ENCODE results near the gene VSIR.

Gene VSIR

GRCh38 chr10:71783917-71784678, 10.8 kb upstream of the VSIR start:
- Histone ChIP-seq H3K9me3 (ENCODE audit: low read length) (no peaks in the 10 kb centered on the region), H2AFZ (ENCODE audit: low read depth, low read length) (no peak overlapping the region), H3K4me1 (ENCODE audit: insufficient read depth, low read length) (no peaks in the 10 kb centered on the region), H3K36me3 (ENCODE audit: insufficient read depth, low read length) (no peaks in the 10 kb centered on the region), H3K4me3 (ENCODE audit: low read length) (no peak overlapping the region), H3K27me3 (ENCODE audit: insufficient read depth, low read length) (peaks cover 24% of the 10 kb centered on the region)

- Histone ChIP-seq H2AFZ (ENCODE audit: low read depth, low read length) (no peak overlapping the region), H3K9me3 (ENCODE audit: low read length) (no peaks in the 10 kb centered on the region), H3K4me1 (ENCODE audit: insufficient read depth, low read length) (no peaks in the 10 kb centered on the region)
These were observed 9.7 kb upstream of the VSIR start for GRCh38 chr10:71782917-71783490.

GRCh38 chr10:71782221-71782916, 9.0 kb upstream of the VSIR start:
- Histone ChIP-seq H3K27me3 (ENCODE audit: insufficient read depth, low read length) (peaks cover 24% of the 10 kb centered on the region), H3K36me3 (ENCODE audit: insufficient read depth, low read length) (no peaks in the 10 kb centered on the region)

More at GRCh38 chr10:71782917-71783490, 9.7 kb upstream of the VSIR start:
- Histone ChIP-seq H3K27me3 (ENCODE audit: insufficient read depth, low read length) (peaks cover 24% of the 10 kb centered on the region), H3K4me3 (ENCODE audit: low read length) (no peak overlapping the region), H3K36me3 (ENCODE audit: insufficient read depth, low read length) (no peaks in the 10 kb centered on the region)

DNA sequence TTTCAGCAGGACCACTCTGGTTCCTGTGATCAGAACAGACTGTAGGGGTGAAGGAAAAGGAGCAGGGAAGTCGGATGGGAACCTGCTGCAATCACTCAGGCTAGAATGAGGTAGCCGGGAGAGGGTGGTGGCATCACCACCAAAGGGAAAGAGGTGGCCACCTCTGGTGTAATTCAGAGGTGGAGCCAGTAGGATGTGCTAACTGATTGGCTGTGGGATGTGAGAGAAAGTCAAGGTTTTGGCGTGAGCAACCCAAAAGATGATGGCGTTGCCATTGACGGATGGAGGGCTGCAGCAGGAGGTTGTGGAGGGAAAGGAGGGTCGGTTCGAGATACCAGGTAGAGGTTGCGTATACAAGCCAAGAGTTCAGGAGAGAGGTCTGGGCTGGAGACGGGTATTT, 7.4 kb upstream of the VSIR start:
- H3K9me3 ChIP-seq (ENCODE audit: low read length) = no peaks in the 10 kb centered on the region
- no peaks in the 10 kb centered on the region for H3K4me1 ChIP-seq (ENCODE audit: insufficient read depth, low read length)
- no peak overlapping the region for H3K4me3 ChIP-seq (ENCODE audit: low read length)
- no peaks in the 10 kb centered on the region for H3K36me3 ChIP-seq (ENCODE audit: insufficient read depth, low read length)
- H3K27me3 ChIP-seq (ENCODE audit: insufficient read depth, low read length) = peaks cover 37% of the 10 kb centered on the region
- H2AFZ ChIP-seq (ENCODE audit: low read depth, low read length) = no peak overlapping the region

More at GRCh38 chr10:71782221-71782916, 9.0 kb upstream of the VSIR start:
- Histone ChIP-seq H3K9me3 (ENCODE audit: low read length) (no peaks in the 10 kb centered on the region), H3K4me1 (ENCODE audit: insufficient read depth, low read length) (no peaks in the 10 kb centered on the region), H3K4me3 (ENCODE audit: low read length) (no peak overlapping the region), H2AFZ (ENCODE audit: low read depth, low read length) (no peak overlapping the region)

DNA sequence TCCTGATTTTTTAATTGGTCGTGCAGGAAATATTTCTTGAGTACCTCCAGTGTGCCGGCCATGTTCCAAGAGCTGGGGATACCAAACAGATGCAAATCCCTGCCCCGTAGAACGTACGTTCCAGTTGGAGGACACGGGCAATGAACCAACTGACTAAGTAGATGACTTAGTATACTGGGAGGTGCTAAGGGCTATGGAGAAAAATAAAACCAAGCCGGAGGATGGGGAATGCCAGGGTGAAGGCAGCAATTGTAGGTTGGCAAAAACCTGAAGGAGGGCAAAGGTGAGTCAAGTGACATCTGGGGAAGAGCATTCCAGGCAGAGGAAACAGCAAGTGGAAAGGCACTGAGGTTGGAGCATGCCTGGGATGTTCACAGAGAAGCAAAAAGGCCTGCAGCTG, 6.8 kb upstream of the VSIR start:
- Histone ChIP-seq H3K36me3 (ENCODE audit: insufficient read depth, low read length) (no peaks in the 10 kb centered on the region), H3K4me1 (ENCODE audit: insufficient read depth, low read length) (no peaks in the 10 kb centered on the region), H3K4me3 (ENCODE audit: low read length) (no peak overlapping the region), H3K9me3 (ENCODE audit: low read length) (no peaks in the 10 kb centered on the region), H2AFZ (ENCODE audit: low read depth, low read length) (no peak overlapping the region), H3K27me3 (ENCODE audit: insufficient read depth, low read length) (peaks cover 38% of the 10 kb centered on the region)

DNA sequence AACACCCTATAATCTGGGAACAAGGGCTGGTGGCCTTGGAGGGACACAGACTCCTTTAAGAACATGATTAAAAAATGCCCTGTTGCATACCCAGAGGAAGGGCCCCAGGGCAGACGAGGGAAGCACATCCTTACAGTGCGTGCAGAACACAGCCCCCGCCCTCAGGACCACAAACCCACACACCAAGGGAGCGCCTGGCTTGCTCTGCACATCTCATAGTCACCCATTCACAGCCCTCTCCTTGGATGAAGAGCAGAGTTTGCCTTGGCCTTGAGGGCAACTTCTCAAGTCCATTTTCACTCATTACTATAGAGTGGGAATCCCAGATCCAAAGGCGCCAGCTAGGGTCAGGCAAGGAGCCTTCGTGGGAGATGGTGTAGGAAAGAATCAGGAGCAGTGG, 6.3 kb upstream of the VSIR start:
- H3K4me1 ChIP-seq (ENCODE audit: insufficient read depth, low read length) = no peaks in the 10 kb centered on the region
- H3K4me3 ChIP-seq (ENCODE audit: low read length) = no peak overlapping the region
- H3K36me3 ChIP-seq (ENCODE audit: insufficient read depth, low read length) = no peaks in the 10 kb centered on the region
- H3K27me3 ChIP-seq (ENCODE audit: insufficient read depth, low read length) = peaks cover 42% of the 10 kb centered on the region
- H3K9me3 ChIP-seq (ENCODE audit: low read length) = no peaks in the 10 kb centered on the region
- H2AFZ ChIP-seq (ENCODE audit: low read depth, low read length) = no peak overlapping the region

DNA sequence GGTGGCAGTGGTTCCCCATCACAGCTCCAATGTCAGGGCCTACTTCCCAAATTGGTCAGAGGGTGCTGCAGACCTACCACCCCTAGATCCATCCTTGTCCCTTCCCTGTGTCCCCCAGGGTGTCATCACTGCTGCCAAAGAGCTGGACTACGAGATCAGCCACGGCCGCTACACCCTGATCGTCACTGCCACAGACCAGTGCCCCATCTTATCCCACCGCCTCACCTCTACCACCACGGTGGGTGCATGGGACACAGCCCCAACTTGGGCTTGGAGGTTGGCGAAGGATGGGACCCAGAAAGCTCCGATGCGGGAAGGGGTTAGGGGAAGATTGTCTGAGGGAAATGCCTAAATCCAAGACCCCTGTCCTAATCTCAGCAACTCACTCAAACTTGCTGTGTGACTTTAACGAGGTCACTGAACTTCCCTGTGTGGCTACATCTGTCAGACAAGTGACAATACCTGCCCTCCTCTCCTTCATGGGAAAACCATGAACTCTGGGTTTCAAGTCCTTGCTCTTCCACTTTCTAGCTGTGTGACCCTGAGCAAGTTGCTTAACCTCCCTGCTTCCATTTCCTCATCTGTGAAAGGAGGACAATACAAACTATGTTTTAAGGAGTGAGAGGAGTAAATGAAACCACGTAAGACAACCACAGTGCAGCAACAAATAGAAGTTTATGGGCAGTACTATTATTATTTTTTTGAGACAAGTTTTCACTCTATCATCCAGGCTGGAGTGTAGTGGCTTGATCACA, 4.9 kb upstream of the VSIR start:
- no peaks in the 10 kb centered on the region for H3K36me3 ChIP-seq (ENCODE audit: insufficient read depth, low read length)
- H3K4me3 ChIP-seq (ENCODE audit: low read length) = no peak overlapping the region
- no peaks in the 10 kb centered on the region for H3K9me3 ChIP-seq (ENCODE audit: low read length)
- peaks cover 51% of the 10 kb centered on the region for H3K27me3 ChIP-seq (ENCODE audit: insufficient read depth, low read length)
- no peaks in the 10 kb centered on the region for H3K4me1 ChIP-seq (ENCODE audit: insufficient read depth, low read length)
- H2AFZ ChIP-seq (ENCODE audit: low read depth, low read length) = no peak overlapping the region

DNA sequence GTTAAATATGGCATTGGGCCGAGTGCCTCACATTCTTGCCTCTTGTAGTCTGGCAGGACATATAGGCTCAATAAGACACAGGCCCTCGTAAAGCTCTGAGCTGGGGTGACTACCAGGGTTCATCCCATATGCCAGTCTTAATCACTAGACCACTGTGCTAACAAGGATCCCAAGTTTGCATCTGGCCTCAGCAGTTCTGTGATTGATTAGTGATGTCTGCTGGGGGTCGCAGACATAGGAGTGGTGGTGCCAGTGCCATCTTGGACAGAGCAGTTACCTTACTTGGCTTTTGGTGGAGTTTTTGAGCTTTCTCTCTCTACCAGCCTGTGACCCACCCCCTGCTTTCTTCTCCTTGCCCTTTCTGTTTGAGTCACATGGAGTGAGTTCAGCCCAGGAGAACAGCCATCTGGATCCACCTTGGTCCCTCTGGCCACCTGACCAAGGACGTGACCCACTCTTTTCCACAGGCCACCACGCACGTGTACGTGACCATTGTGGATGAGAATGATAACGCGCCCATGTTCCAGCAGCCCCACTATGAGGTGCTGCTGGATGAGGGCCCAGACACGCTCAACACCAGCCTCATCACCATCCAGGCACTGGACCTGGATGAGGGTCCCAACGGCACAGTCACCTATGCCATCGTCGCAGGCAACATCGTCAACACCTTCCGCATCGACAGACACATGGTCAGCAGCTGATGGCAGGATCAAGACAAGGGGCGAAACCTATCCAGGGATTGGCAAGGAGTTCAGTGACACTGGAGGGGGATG, 4.1 kb upstream of the VSIR start:
- H3K4me1 ChIP-seq (ENCODE audit: insufficient read depth, low read length) = no peaks in the 10 kb centered on the region
- H2AFZ ChIP-seq (ENCODE audit: low read depth, low read length) = no peak overlapping the region
- H3K4me3 ChIP-seq (ENCODE audit: low read length) = no peak overlapping the region
- H3K9me3 ChIP-seq (ENCODE audit: low read length) = no peaks in the 10 kb centered on the region
- H3K36me3 ChIP-seq (ENCODE audit: insufficient read depth, low read length) = no peaks in the 10 kb centered on the region
- peaks cover 55% of the 10 kb centered on the region for H3K27me3 ChIP-seq (ENCODE audit: insufficient read depth, low read length)

GRCh38 chr10:71776481-71776925, 3.2 kb upstream of the VSIR start:
- H3K9me3 ChIP-seq (ENCODE audit: low read length) = no peaks in the 10 kb centered on the region
- no peaks in the 10 kb centered on the region for H3K4me1 ChIP-seq (ENCODE audit: insufficient read depth, low read length)
- H2AFZ ChIP-seq (ENCODE audit: low read depth, low read length) = no peak overlapping the region
- no peak overlapping the region for H3K4me3 ChIP-seq (ENCODE audit: low read length)
- H3K27me3 ChIP-seq (ENCODE audit: insufficient read depth, low read length) = peaks cover 54% of the 10 kb centered on the region
- no peaks in the 10 kb centered on the region for H3K36me3 ChIP-seq (ENCODE audit: insufficient read depth, low read length)

DNA sequence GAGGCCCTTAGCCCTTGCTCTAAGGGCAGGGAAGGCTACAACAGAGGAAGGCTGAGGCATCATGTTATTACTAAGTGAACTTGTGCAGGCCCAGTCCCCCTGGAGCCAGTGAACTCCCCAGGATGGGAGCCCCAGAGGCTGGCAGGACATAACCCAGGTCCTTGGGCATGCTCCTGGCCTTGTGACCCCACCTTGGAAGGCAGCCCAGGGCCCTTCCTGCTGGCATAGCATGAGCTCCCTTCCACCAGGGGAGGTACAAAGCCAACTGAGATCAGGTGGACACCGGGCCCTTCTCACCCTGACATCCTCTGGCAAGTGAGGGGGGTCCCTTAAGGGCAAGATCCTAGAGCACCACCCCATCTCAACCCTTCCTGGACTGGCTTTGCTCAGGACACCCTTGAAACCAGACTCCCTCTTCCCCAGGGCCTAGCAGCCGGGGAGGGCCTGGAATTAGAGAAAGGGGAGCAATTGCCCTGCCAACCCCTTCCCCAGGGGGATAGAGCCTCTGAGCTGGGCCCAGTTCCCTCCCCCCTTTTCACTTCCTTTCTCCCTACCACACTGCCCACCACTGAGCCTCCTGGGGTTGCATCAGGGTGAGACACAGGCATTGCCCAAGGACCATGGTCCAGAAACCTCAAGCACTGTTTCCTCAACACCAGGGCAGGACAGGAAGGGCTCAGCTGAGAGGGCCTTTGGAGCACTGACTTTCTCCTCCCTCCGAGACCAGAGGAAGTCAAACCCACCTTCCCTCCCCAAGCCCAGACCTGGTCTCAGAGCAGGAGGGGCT, 1.8 kb upstream of the VSIR start:
- Histone ChIP-seq H3K27me3 (ENCODE audit: insufficient read depth, low read length) (peaks cover 49% of the 10 kb centered on the region), H3K4me3 (ENCODE audit: low read length) (no peak overlapping the region), H3K4me1 (ENCODE audit: insufficient read depth, low read length) (no peaks in the 10 kb centered on the region), H3K36me3 (ENCODE audit: insufficient read depth, low read length) (no peaks in the 10 kb centered on the region), H3K9me3 (ENCODE audit: low read length) (no peaks in the 10 kb centered on the region), H2AFZ (ENCODE audit: low read depth, low read length) (no peak overlapping the region)

GRCh38 chr10:71772832-71773220, 494 bp downstream of the VSIR start:
- H2AFZ ChIP-seq (ENCODE audit: low read depth, low read length) = no peak overlapping the region
- no peaks in the 10 kb centered on the region for H3K4me1 ChIP-seq (ENCODE audit: insufficient read depth, low read length)
- peaks cover 48% of the 10 kb centered on the region for H3K27me3 ChIP-seq (ENCODE audit: insufficient read depth, low read length)
- no peaks in the 10 kb centered on the region for H3K9me3 ChIP-seq (ENCODE audit: low read length)
- H3K36me3 ChIP-seq (ENCODE audit: insufficient read depth, low read length) = no peaks in the 10 kb centered on the region
- no peak overlapping the region for H3K4me3 ChIP-seq (ENCODE audit: low read length)
